HG02870 (cell line): Measurements from ENCODE around the gene C10orf90.

ENCODE experiments used
- ATAC-seq: cut with Tn5 transposase; IDR thresholded peaks from one replicate; pipeline ENCODE4 v1.9.1; 2021; ENCODE audit warnings: mild to moderate bottlenecking, moderate library complexity; ENCODE audit not compliant: unreplicated experiment

Gene C10orf90

GRCh38 chr10:126586128-126586527 lies 84.4 kb downstream of the C10orf90 start:
- no peak for ATAC-seq

GRCh38 chr10:126585249-126586017 lies 85.1 kb downstream of the C10orf90 start:
- ATAC-seq = no peak

GRCh38 chr10:126584836-126585235 lies 85.7 kb downstream of the C10orf90 start:
- no peak for ATAC-seq

GRCh38 chr10:126583552-126584200 lies 86.8 kb downstream of the C10orf90 start:
- ATAC-seq = no peak

GRCh38 chr10:126581648-126582046 lies 88.8 kb downstream of the C10orf90 start:
- ATAC-seq = no peak

GRCh38 chr10:126580873-126581647 lies 89.4 kb downstream of the C10orf90 start:
- no peak for ATAC-seq

- ATAC-seq = no peak
These were observed 94.2 kb downstream of the C10orf90 start for GRCh38 chr10:126576336-126576735.

- ATAC-seq = no peak
These were observed 99.6 kb downstream of the C10orf90 start for GRCh38 chr10:126570621-126571602.

- no peak for ATAC-seq
These were observed 100.3 kb downstream of the C10orf90 start for GRCh38 chr10:126570245-126570570.

- no peak for ATAC-seq
These were observed 100.8 kb downstream of the C10orf90 start for GRCh38 chr10:126569513-126570244.

- no peak for ATAC-seq
These were observed 101.6 kb downstream of the C10orf90 start for GRCh38 chr10:126568809-126569385.

GRCh38 chr10:126565871-126566270 lies 104.6 kb downstream of the C10orf90 start:
- no peak for ATAC-seq

GRCh38 chr10:126565441-126565840 lies 105.1 kb downstream of the C10orf90 start:
- no peak for ATAC-seq

GRCh38 chr10:126564326-126564888 lies 106.1 kb downstream of the C10orf90 start:
- ATAC-seq = no peak

- no peak for ATAC-seq
These were observed 107.1 kb downstream of the C10orf90 start for GRCh38 chr10:126563361-126563760.

- no peak for ATAC-seq
These were observed 108.4 kb downstream of the C10orf90 start for GRCh38 chr10:126561921-126562680.

- ATAC-seq = no peak
These were observed 109.1 kb downstream of the C10orf90 start for GRCh38 chr10:126561294-126561920.

- ATAC-seq = no peak
These were observed 111.6 kb downstream of the C10orf90 start for GRCh38 chr10:126558881-126559280.
